ENCODE measurements around the gene CTH.
"Not testable (repeated sequence)": the region's sequence is repeated elsewhere in the genome, so short reads cannot be mapped to it uniquely, and the experiment has no call there.

The CTH gene

GRCh38 chr1:70455291-70455690 lies 44.2 kb downstream of the CTH start:
- no peak for DNase-seq (ENCODE audit: low read depth in 2 of 2)

DNA sequence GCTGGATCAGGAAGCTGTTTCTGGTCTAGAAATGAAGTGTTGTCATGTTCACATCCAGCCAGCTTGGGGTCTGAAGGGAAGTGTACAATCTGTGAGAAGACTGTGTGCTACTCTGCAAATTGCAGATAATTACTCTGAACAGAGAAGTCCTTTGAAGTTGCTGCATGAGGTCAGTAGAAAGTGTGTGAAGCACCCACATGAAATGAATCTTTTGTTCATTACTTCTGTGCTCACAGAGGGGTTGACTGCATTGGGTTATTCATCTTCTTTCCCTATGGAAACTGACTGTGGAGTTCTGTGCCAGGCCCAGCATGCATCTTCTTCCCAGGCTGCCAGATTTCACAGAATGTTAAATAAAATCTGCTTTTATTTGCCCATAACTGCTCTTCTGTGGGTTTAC lies 47.1 kb downstream of the CTH start:
- no peak for DNase-seq (ENCODE audit: low read depth in 2 of 2)

DNA sequence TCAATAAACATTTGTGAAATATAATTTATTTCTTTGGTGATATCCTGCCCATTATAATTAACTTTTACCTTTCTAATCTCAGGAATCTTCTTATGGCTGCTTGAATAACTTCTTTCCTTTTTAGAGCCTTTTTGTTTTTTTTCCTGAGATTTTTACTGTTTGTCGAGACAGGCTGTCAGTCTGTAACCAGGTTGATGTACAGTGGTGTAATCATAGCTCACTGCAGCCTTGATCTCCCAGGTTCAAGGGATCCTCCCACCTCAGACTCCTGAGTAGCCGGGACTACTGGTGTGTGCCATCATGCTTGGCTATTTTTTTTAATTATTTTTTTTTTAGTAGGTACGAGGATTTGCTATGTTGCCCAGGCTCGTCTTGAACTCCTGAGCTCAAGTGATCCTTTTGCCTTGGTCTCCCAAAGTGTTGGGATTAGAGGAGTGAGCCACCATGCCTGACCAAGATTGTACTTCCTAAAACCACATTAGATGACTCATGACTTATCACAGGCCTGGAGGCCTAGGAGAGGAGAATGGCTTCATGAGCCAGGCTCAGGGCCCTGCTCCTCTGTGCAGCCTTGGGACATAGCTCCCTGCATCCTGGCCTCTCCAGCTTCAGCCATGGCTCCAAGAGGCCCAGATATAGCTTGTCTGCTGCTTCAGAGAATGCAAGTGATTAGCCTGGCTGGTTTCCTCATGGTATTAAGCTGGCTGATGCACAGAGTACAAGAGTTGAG lies 48.6 kb downstream of the CTH start:
- no peak for DNase-seq (ENCODE audit: low read depth in 2 of 2)

GRCh38 chr1:70460740-70461713 lies 50.0 kb downstream of the CTH start:
- not testable (repeated sequence) for DNase-seq (ENCODE audit: low read depth in 2 of 2)

DNA sequence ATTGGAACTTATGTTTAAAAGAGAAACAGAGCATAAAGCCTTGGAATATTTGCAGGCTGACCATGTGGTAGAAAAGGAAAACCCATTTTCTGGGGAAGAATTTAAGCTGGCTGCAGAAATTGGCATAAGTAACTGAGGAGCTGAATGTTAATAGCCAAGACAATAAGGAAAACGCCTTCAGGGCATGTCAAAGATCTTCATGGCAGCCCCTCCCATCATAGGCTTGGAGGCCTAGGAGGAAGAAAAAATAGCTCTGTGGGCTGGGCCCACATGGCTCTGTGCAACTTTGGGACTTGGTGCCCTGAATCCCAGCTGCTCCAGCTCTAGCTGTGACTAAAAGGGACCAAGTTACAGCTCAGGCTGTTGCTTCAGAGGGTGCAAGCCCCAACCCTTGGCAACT lies 51.5 kb downstream of the CTH start:
- no peak for DNase-seq (ENCODE audit: low read depth in 2 of 2)

GRCh38 chr1:70465911-70466310 lies 54.8 kb downstream of the CTH start:
- DNase-seq (ENCODE audit: low read depth in 2 of 2): no peak

GRCh38 chr1:70467531-70467930 lies 56.5 kb downstream of the CTH start:
- no peak for DNase-seq (ENCODE audit: low read depth in 2 of 2)

DNA sequence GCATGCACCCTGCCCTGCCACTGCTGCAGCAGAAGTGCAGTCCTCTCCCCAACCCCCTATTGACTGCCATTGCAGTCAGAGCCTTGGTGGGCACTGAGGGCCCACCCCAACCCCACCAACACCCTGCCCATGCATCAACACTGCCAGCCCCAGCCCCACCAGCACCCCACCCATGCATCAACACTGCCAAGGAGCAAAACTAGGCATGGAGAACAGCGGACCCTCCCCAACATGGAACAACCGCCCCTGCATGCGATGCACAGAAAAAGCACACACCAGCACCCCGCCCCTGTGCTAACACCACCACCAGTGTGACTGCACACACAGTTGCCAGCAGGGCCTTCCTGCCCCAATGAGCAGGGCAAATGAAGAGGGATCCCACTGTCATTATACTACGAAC lies 57.1 kb downstream of the CTH start:
- DNase-seq (ENCODE audit: low read depth in 2 of 2): no peak

- DNase-seq (ENCODE audit: low read depth in 2 of 2): not testable (repeated sequence)
These were observed 58.1 kb downstream of the CTH start for GRCh38 chr1:70469184-70469583.

- no peak for DNase-seq (ENCODE audit: low read depth in 2 of 2)
These were observed 64.0 kb downstream of the CTH start for GRCh38 chr1:70475023-70475422.

- no peak for DNase-seq (ENCODE audit: low read depth in 2 of 2)
These were observed 66.0 kb downstream of the CTH start for GRCh38 chr1:70477090-70477489.

DNA sequence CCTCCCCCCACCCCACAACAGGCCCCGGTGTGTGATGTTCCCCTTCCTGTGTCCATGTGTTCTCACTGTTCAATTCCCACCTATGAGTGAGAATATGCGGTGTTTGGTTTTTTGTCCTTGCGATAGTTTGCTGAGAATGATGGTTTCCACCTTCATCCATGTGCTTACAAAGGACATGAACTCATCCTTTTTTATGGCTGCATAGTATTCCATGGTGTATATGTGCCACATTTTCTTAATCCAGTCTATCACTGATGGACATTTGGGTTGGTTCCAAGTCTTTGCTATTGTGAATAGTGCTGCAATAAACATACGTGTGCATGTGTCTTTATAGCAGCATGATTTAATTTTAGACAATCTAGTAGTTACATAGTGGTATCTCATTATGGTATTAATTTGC lies 66.8 kb downstream of the CTH start:
- DNase-seq (ENCODE audit: low read depth in 2 of 2): not testable (repeated sequence)

DNA sequence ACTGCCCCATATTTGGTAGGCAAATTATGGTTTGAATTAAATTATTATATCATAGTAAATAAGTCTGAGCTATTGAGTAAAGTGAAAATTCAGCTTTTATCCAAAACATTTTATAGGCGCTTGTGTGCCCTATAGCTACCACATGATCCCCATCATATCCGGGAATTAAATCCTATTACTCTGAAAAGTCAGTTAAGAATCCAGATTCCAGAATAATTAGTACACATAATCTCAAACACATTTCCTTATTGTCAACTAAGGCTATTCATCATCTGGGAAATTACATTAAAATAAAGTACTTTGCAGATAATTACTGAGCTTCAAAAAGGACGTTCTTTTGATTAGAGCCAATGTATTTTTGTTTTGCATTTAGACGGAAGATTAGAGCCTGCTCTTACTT lies 72.3 kb downstream of the CTH start:
- no peak for DNase-seq (ENCODE audit: low read depth in 2 of 2)

DNA sequence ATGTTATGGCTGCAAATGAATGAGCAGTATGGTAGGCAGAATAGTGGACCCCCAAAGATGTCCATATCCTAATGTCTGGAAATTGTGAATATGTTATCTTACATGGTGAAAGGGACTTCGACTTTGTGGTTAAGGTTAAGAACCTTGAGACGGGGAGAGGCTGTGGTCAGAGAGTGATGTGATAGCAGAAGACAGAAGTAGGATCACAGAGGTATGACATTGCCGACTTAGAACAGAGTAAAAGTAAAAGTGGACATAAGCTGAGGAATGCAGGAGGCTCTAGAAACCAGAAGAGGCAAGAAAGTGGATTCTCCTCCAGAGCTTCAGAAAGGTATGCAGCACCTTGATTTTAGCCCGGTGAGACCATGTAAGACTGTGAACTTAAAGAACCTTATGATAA lies 74.6 kb downstream of the CTH start:
- DNase-seq (ENCODE audit: low read depth in 2 of 2): no peak

DNA sequence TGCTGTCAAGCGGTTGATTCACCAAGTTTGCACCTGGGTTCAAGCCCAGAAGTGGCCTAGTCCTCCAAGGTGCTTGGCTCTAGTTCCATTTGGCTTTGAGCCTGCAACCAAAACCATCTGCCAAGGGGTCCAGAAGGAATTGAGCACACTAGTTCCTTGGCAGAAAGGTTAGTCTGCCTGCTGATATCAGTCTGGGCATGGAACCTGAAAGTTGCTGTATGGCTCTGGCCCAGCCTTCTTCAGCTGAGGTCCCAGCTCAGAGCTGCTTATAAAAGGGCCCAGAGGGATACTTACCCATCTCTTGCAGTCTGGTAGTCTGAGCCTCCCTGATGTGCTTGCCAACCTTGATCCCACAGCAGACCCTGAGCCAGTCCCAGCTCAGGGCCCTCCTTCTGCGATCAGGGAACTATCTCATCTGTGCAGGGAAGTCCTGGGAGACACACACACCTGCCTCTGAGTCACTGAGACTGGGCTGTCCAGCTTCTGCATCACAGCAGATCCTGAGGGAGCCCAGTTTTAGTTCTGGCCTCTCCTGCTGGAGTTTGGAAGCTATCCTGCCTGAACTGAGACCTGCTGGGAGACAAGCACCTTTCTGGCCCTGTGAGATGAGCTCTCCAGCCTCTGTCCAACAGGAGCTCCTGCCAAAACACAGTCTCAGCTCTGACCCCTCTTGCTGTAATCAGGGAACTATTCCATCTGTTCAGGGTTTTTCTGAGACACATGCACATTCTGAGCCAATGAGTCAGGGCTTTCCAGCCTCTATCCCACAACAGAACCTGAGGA lies 75.8 kb downstream of the CTH start:
- DNase-seq (ENCODE audit: low read depth in 2 of 2): no peak

- no peak for DNase-seq (ENCODE audit: low read depth in 2 of 2)
These were observed 76.4 kb downstream of the CTH start for GRCh38 chr1:70487459-70487815.

- DNase-seq (ENCODE audit: low read depth in 2 of 2): no peak
These were observed 77.0 kb downstream of the CTH start for GRCh38 chr1:70487910-70488665.
